ENCODE results near the gene SEC11A.
"Not testable (repeated sequence)": the region's sequence is repeated elsewhere in the genome, so short reads cannot be mapped to it uniquely, and the experiment has no call there.

Gene SEC11A

GRCh38 chr15:84647726-84648125 lies 68.2 kb downstream of the SEC11A start:
- Mint-ChIP-seq H3K36me3 (peaks cover 65% of the 10 kb centered on the region), H3K4me3 (no peak overlapping the region), H3K4me1 (peaks cover 22% of the 10 kb centered on the region), H3K27me3 (no peaks in the 10 kb centered on the region), H3K27ac (peak overlapping the region; percentile 22), H3K9me3 (no peaks in the 10 kb centered on the region)
- no peak for ATAC-seq

- no peak for ATAC-seq
- Mint-ChIP-seq H3K36me3 (peaks cover 50% of the 10 kb centered on the region), H3K27ac (no peak overlapping the region), H3K4me1 (peaks cover 6% of the 10 kb centered on the region), H3K4me3 (no peak overlapping the region), H3K27me3 (no peaks in the 10 kb centered on the region), H3K9me3 (no peaks in the 10 kb centered on the region)
These were observed 69.9 kb downstream of the SEC11A start for GRCh38 chr15:84645997-84646396.

- H3K4me3 Mint-ChIP-seq = no peak overlapping the region
- peaks cover 50% of the 10 kb centered on the region for H3K36me3 Mint-ChIP-seq
- no peak overlapping the region for H3K27ac Mint-ChIP-seq
- peaks cover 6% of the 10 kb centered on the region for H3K4me1 Mint-ChIP-seq
- no peaks in the 10 kb centered on the region for H3K27me3 Mint-ChIP-seq
- no peak for ATAC-seq
- H3K9me3 Mint-ChIP-seq = no peaks in the 10 kb centered on the region
These were observed 70.4 kb downstream of the SEC11A start for GRCh38 chr15:84645496-84645895.

GRCh38 chr15:84643838-84644237 lies 72.1 kb downstream of the SEC11A start:
- Mint-ChIP-seq H3K4me3 (no peak overlapping the region), H3K27me3 (no peaks in the 10 kb centered on the region), H3K9me3 (no peaks in the 10 kb centered on the region), H3K4me1 (peaks cover under 1% of the 10 kb centered on the region), H3K36me3 (peaks cover 49% of the 10 kb centered on the region), H3K27ac (no peak overlapping the region)
- no peak for ATAC-seq

- not testable (repeated sequence) for H3K27me3 Mint-ChIP-seq, ATAC-seq, H3K9me3 Mint-ChIP-seq, H3K27ac Mint-ChIP-seq, H3K4me3 Mint-ChIP-seq, H3K4me1 Mint-ChIP-seq
- peaks cover 45% of the 10 kb centered on the region for H3K36me3 Mint-ChIP-seq
These were observed 73.3 kb downstream of the SEC11A start for GRCh38 chr15:84642640-84643039.

- peaks cover 41% of the 10 kb centered on the region for H3K36me3 Mint-ChIP-seq
- not testable (repeated sequence) for ATAC-seq, H3K27ac Mint-ChIP-seq, H3K4me1 Mint-ChIP-seq, H3K4me3 Mint-ChIP-seq, H3K27me3 Mint-ChIP-seq, H3K9me3 Mint-ChIP-seq
These were observed 74.1 kb downstream of the SEC11A start for GRCh38 chr15:84641871-84642270.

GRCh38 chr15:84638103-84638502 lies 77.8 kb downstream of the SEC11A start:
- no peak for ATAC-seq
- peaks cover 22% of the 10 kb centered on the region for H3K4me1 Mint-ChIP-seq
- H3K27me3 Mint-ChIP-seq = no peaks in the 10 kb centered on the region
- no peaks in the 10 kb centered on the region for H3K9me3 Mint-ChIP-seq
- peaks cover 23% of the 10 kb centered on the region for H3K36me3 Mint-ChIP-seq
- H3K27ac Mint-ChIP-seq = no peak overlapping the region
- no peak overlapping the region for H3K4me3 Mint-ChIP-seq

- H3K4me1 Mint-ChIP-seq = peaks cover 48% of the 10 kb centered on the region
- no peaks in the 10 kb centered on the region for H3K27me3 Mint-ChIP-seq
These were observed 81.6 kb downstream of the SEC11A start for GRCh38 chr15:84634228-84634837.

GRCh38 chr15:84633311-84634227 lies 82.4 kb downstream of the SEC11A start:
- H3K4me3 Mint-ChIP-seq = peak overlapping the region; percentile 92
- peak; percentile 80 for ATAC-seq
- peaks cover 49% of the 10 kb centered on the region for H3K4me1 Mint-ChIP-seq
- H3K27ac Mint-ChIP-seq = peak overlapping the region; percentile 65
- no peaks in the 10 kb centered on the region for H3K9me3 Mint-ChIP-seq
- H3K36me3 Mint-ChIP-seq = peaks cover 16% of the 10 kb centered on the region
- no peaks in the 10 kb centered on the region for H3K27me3 Mint-ChIP-seq

More at GRCh38 chr15:84634228-84634837, 81.6 kb downstream of the SEC11A start:
- no peak for ATAC-seq
- no peaks in the 10 kb centered on the region for H3K9me3 Mint-ChIP-seq
- H3K36me3 Mint-ChIP-seq = peaks cover 20% of the 10 kb centered on the region
- peak overlapping the region; percentile 65 for H3K27ac Mint-ChIP-seq
- peak overlapping the region; percentile 92 for H3K4me3 Mint-ChIP-seq

GRCh38 chr15:84631706-84632272 lies 84.2 kb downstream of the SEC11A start:
- peak overlapping the region; percentile 94 for H3K27ac Mint-ChIP-seq
- H3K27me3 Mint-ChIP-seq = no peaks in the 10 kb centered on the region
- H3K9me3 Mint-ChIP-seq = no peaks in the 10 kb centered on the region
- peaks cover 44% of the 10 kb centered on the region for H3K4me1 Mint-ChIP-seq
- H3K4me3 Mint-ChIP-seq = peak overlapping the region; percentile 92
- peaks cover 8% of the 10 kb centered on the region for H3K36me3 Mint-ChIP-seq
- ATAC-seq = no peak

GRCh38 chr15:84629033-84629432 lies 86.9 kb downstream of the SEC11A start:
- Mint-ChIP-seq H3K4me3 (no peak overlapping the region), H3K27me3 (no peaks in the 10 kb centered on the region), H3K36me3 (peaks cover 17% of the 10 kb centered on the region), H3K4me1 (peaks cover 27% of the 10 kb centered on the region), H3K27ac (peak overlapping the region; percentile 94), H3K9me3 (no peaks in the 10 kb centered on the region)
- no peak for ATAC-seq

GRCh38 chr15:84625123-84625522 lies 90.8 kb downstream of the SEC11A start:
- H3K4me1 Mint-ChIP-seq = peaks cover 9% of the 10 kb centered on the region
- H3K27ac Mint-ChIP-seq = no peak overlapping the region
- no peak overlapping the region for H3K4me3 Mint-ChIP-seq
- peaks cover 9% of the 10 kb centered on the region for H3K9me3 Mint-ChIP-seq
- ATAC-seq = no peak
- no peaks in the 10 kb centered on the region for H3K27me3 Mint-ChIP-seq
- peaks cover 53% of the 10 kb centered on the region for H3K36me3 Mint-ChIP-seq

GRCh38 chr15:84624359-84624758 lies 91.6 kb downstream of the SEC11A start:
- H3K27me3 Mint-ChIP-seq = no peaks in the 10 kb centered on the region
- H3K27ac Mint-ChIP-seq = peak overlapping the region; percentile 4
- ATAC-seq = no peak
- no peak overlapping the region for H3K4me3 Mint-ChIP-seq
- peaks cover 1% of the 10 kb centered on the region for H3K4me1 Mint-ChIP-seq
- H3K36me3 Mint-ChIP-seq = peaks cover 60% of the 10 kb centered on the region
- H3K9me3 Mint-ChIP-seq = peaks cover 9% of the 10 kb centered on the region

- no peak overlapping the region for H3K4me3 Mint-ChIP-seq
- no peaks in the 10 kb centered on the region for H3K27me3 Mint-ChIP-seq
- H3K9me3 Mint-ChIP-seq = peaks cover 9% of the 10 kb centered on the region
- no peak overlapping the region for H3K27ac Mint-ChIP-seq
- peaks cover 2% of the 10 kb centered on the region for H3K4me1 Mint-ChIP-seq
- ATAC-seq = no peak
- peaks cover 69% of the 10 kb centered on the region for H3K36me3 Mint-ChIP-seq
These were observed 94.5 kb downstream of the SEC11A start for GRCh38 chr15:84621358-84621979.

- Mint-ChIP-seq H3K36me3 (peaks cover 70% of the 10 kb centered on the region), H3K4me3 (no peak overlapping the region), H3K9me3 (peaks cover 9% of the 10 kb centered on the region), H3K27me3 (no peaks in the 10 kb centered on the region), H3K4me1 (peaks cover 6% of the 10 kb centered on the region), H3K27ac (no peak overlapping the region)
- ATAC-seq = no peak
These were observed 95.3 kb downstream of the SEC11A start for GRCh38 chr15:84620626-84621025.
